Smooth muscle cell (in vitro differentiated cells): ENCODE measurements around the gene PCSK5. TPM values are rescaled to one million over a fixed set of nuclear protein-coding genes. Genes with fewer than 3 reads are reported as not detected.

Experiments used
- DNase-seq: peaks from one replicate; lab custom pipeline; 2025; ENCODE audit not compliant: unreplicated experiment; lab: John Stamatoyannopoulos, UW
- H2AFZ ChIP-seq: fragments of 200-600 bp; sonication (generic); 2 replicates; pipeline ENCODE4 v1.6.0; 2016; ENCODE audit warnings: antibody characterized with exemption, low read depth, mild to moderate bottlenecking
- H3F3A ChIP-seq: fragments of 200-600 bp; sonication (generic); 2 replicates; pipeline ENCODE4 v1.6.0; 2017; ENCODE audit warnings: antibody characterized with exemption, low read depth
- H3K27ac ChIP-seq: fragments of 200-600 bp; sonication (generic); 2 replicates; pipeline ENCODE4 v1.5.1; 2016; ENCODE audit warnings: low read depth, mild to moderate bottlenecking
- H3K27me3 ChIP-seq: fragments of 200-600 bp; sonication (generic); 2 replicates; pipeline ENCODE4 v1.6.1; 2016; ENCODE audit warnings: low read depth, mild to moderate bottlenecking
- H3K36me3 ChIP-seq: fragments of 200-600 bp; sonication (generic); 2 replicates; pipeline ENCODE4 v1.5.1; 2016; ENCODE audit warnings: low read depth
- H3K4me1 ChIP-seq: fragments of 200-600 bp; sonication (generic); 2 replicates; pipeline ENCODE4 v1.5.1; 2016; ENCODE audit warnings: low read depth
- H3K4me2 ChIP-seq: fragments of 200-600 bp; sonication (generic); 2 replicates; pipeline ENCODE4 v1.6.0; 2016; ENCODE audit warnings: mild to moderate bottlenecking
- H3K4me3 ChIP-seq: fragments of 200-600 bp; sonication (generic); 2 replicates; pipeline ENCODE4 v1.5.1; 2016; ENCODE audit warnings: mild to moderate bottlenecking
- H3K79me2 ChIP-seq: fragments of 200-600 bp; sonication (generic); 2 replicates; pipeline ENCODE4 v1.6.0; 2016; ENCODE audit warnings: low read depth, mild to moderate bottlenecking
- H3K9ac ChIP-seq: fragments of 200-600 bp; sonication (generic); 2 replicates; pipeline ENCODE4 v1.6.0; 2016; ENCODE audit warnings: low read depth
- H3K9me3 ChIP-seq: fragments of 200-600 bp; sonication (generic); replicated peaks from 2 replicates; pipeline ENCODE4 v1.5.1; 2016; ENCODE audit warnings: low read depth
- H4K20me1 ChIP-seq: fragments of 200-600 bp; sonication (generic); 2 replicates; pipeline ENCODE4 v1.6.0; 2016; ENCODE audit warnings: low read depth
- CTCF ChIP-seq: fragments of 200-600 bp; sonication (generic); IDR thresholded peaks from 2 replicates; pipeline ENCODE4 v1.5.1; 2017; ENCODE audit warnings: borderline replicate concordance, mild to moderate bottlenecking, antibody characterized with exemption; ENCODE audit not compliant: insufficient read depth, poor library complexity, severe bottlenecking
- WGBS: methylation state at CpG from one replicate; pipeline ENCODE4 v1.1.7; 2016; ENCODE audit warnings: low lambda C conversion rate; 5-methylcytosine and 5-hydroxymethylcytosine counted together
- polyA plus RNA-seq: library from polyadenylated mRNA; unstranded; fragments of >200 nt; fragmentation: Nextera tagmentation; extraction: Ambion mirVana; gene quantifications from 2 replicates; pipeline ENCODE4 v1.2.1, GENCODE V29; 2016
- total RNA-seq: library from RNA; depleted of rRNA; stranded (reverse); fragments of >200 nt; gene quantifications from 2 replicates; pipeline ENCODE4 v1.2.3, GENCODE V29; 2014

The PCSK5 gene
- total and polyA plus RNA-seq, 2 experiments from 2014 or later: 2.3 to 2.8 TPM

GRCh38 chr9:76218117-76218885 is 327.8 kb downstream of the PCSK5 start:
- Histone ChIP-seq H3K4me1 (peaks cover 9% of the 10 kb centered on the region), H3K27ac (no peak overlapping the region), H4K20me1 (no peaks in the 10 kb centered on the region), H3F3A (no peaks in the 10 kb centered on the region), H3K36me3 (no peaks in the 10 kb centered on the region), H3K9me3 (no peaks in the 10 kb centered on the region), H3K4me2 (no peak overlapping the region), H3K27me3 (no peaks in the 10 kb centered on the region), H3K4me3 (no peak overlapping the region), H3K79me2 (no peaks in the 10 kb centered on the region), H3K9ac (no peak overlapping the region), H2AFZ (no peak overlapping the region)
- 90% methylated on average over 9 of the region's 9 CpGs for WGBS
- no peak for DNase-seq
- TF ChIP-seq CTCF: no peak

- H3K9ac ChIP-seq: no peak overlapping the region
- H3K4me3 ChIP-seq: no peak overlapping the region
- H3K4me2 ChIP-seq: no peak overlapping the region
- H2AFZ ChIP-seq: no peak overlapping the region
- no peak for DNase-seq
- H3K27ac ChIP-seq: no peak overlapping the region
- H3F3A ChIP-seq: no peaks in the 10 kb centered on the region
- no peak for TF ChIP-seq CTCF
- peaks cover 9% of the 10 kb centered on the region for H3K4me1 ChIP-seq
- no peaks in the 10 kb centered on the region for H3K79me2 ChIP-seq
- H3K36me3 ChIP-seq: no peaks in the 10 kb centered on the region
- WGBS: 66% methylated on average over 9 of the region's 9 CpGs
- no peaks in the 10 kb centered on the region for H3K9me3 ChIP-seq
- H3K27me3 ChIP-seq: no peaks in the 10 kb centered on the region
- H4K20me1 ChIP-seq: no peaks in the 10 kb centered on the region
Measured at GRCh38 chr9:76218886-76219445, 328.5 kb downstream of the PCSK5 start.

GRCh38 chr9:76219560-76220151 is 329.2 kb downstream of the PCSK5 start:
- Histone ChIP-seq H3K4me1 (peaks cover 9% of the 10 kb centered on the region), H3K4me3 (no peak overlapping the region), H3K27me3 (no peaks in the 10 kb centered on the region), H2AFZ (no peak overlapping the region), H3K36me3 (no peaks in the 10 kb centered on the region), H3K27ac (no peak overlapping the region), H4K20me1 (no peaks in the 10 kb centered on the region), H3F3A (no peaks in the 10 kb centered on the region), H3K79me2 (no peaks in the 10 kb centered on the region), H3K9ac (no peak overlapping the region), H3K9me3 (no peaks in the 10 kb centered on the region), H3K4me2 (no peak overlapping the region)
- TF ChIP-seq CTCF: no peak
- no peak for DNase-seq
- 87% methylated on average over 11 of the region's 11 CpGs for WGBS
